Astrocyte (in vitro differentiated cells and primary cell): Measurements from ENCODE around the gene DHRS3. TPM values are rescaled to one million over a fixed set of nuclear protein-coding genes. Genes with fewer than 3 reads are reported as not detected.

Experiments
- DNase-seq: peaks from one replicate; pipeline ENCODE4 v3.0.0-alpha.2; 2010; ENCODE audit warnings: low read depth
- FAIRE-seq: peaks from 2 replicates; lab custom pipeline; 2011; peaks lifted over from hg19 to GRCh38; lab: Jason Lieb, UNC
- H2AFZ ChIP-seq: 2 replicates; pipeline ENCODE4 v1.6.0; 2012; ENCODE audit warnings: low read depth, low read length, inconsistent platforms
- H3K27ac ChIP-seq: 2 replicates; pipeline ENCODE4 v1.5.1; 2011; ENCODE audit warnings: low read depth, low read length, inconsistent platforms
- H3K27me3 ChIP-seq: 2 replicates; pipeline ENCODE4 v1.6.0; 2011; ENCODE audit warnings: low read length, inconsistent platforms; ENCODE audit not compliant: insufficient read depth
- H3K36me3 ChIP-seq: 2 replicates; pipeline ENCODE4 v1.5.1; 2011; ENCODE audit warnings: low read length, inconsistent platforms; ENCODE audit not compliant: insufficient read depth
- H3K4me1 ChIP-seq: 2 replicates; pipeline ENCODE4 v1.5.1; 2011; ENCODE audit warnings: low read length, inconsistent platforms; ENCODE audit not compliant: insufficient read depth
- H3K4me2 ChIP-seq: 2 replicates; pipeline ENCODE4 v1.6.0; 2012; ENCODE audit warnings: low read length, inconsistent platforms
- H3K4me3 ChIP-seq: 2 replicates; pipeline ENCODE4 v1.5.1; 2011; ENCODE audit warnings: low read depth, mild to moderate bottlenecking, low read length, inconsistent platforms; ENCODE audit not compliant: insufficient read depth
- H3K79me2 ChIP-seq: 2 replicates; pipeline ENCODE4 v1.6.0; 2012; ENCODE audit warnings: mild to moderate bottlenecking, low read length, inconsistent platforms; ENCODE audit not compliant: insufficient read depth
- H3K9ac ChIP-seq: 2 replicates; pipeline ENCODE4 v1.6.0; 2012; ENCODE audit warnings: mild to moderate bottlenecking, low read length, inconsistent platforms
- H3K9me3 ChIP-seq: 2 replicates; pipeline ENCODE4 v1.5.1; 2012; ENCODE audit warnings: low read depth, mild to moderate bottlenecking, low read length, inconsistent platforms; ENCODE audit not compliant: insufficient read depth
- H4K20me1 ChIP-seq: 2 replicates; pipeline ENCODE4 v1.6.0; 2012; ENCODE audit warnings: low read length, inconsistent platforms; ENCODE audit not compliant: insufficient read depth
- H3K27ac Mint-ChIP-seq: one replicate; pipeline ENCODE4 v1.8.0; 2021; ENCODE audit warnings: mild to moderate bottlenecking, mixed read lengths; ENCODE audit not compliant: unreplicated experiment
- H3K27me3 Mint-ChIP-seq: one replicate; pipeline ENCODE4 v1.8.0; 2021; ENCODE audit warnings: low read depth, mixed read lengths; ENCODE audit not compliant: unreplicated experiment
- H3K36me3 Mint-ChIP-seq: one replicate; pipeline ENCODE4 v1.8.0; 2021; ENCODE audit warnings: low read depth, mixed read lengths; ENCODE audit not compliant: unreplicated experiment
- H3K4me1 Mint-ChIP-seq: one replicate; pipeline ENCODE4 v1.8.0; 2021; ENCODE audit warnings: low read depth, mixed read lengths; ENCODE audit not compliant: unreplicated experiment
- H3K4me3 Mint-ChIP-seq: one replicate; pipeline ENCODE4 v1.8.0; 2021; ENCODE audit warnings: mild to moderate bottlenecking, moderate library complexity, mixed read lengths; ENCODE audit not compliant: unreplicated experiment
- H3K9me3 Mint-ChIP-seq: one replicate; pipeline ENCODE4 v1.8.0; 2021; ENCODE audit warnings: mild to moderate bottlenecking, mixed read lengths; ENCODE audit not compliant: unreplicated experiment
- EZH2 ChIP-seq: IDR thresholded peaks from 2 replicates; pipeline ENCODE4 v1.6.1; 2012; ENCODE audit warnings: mild to moderate bottlenecking, low read length, inconsistent platforms; ENCODE audit not compliant: insufficient read depth
- total RNA-seq: library from RNA; stranded (reverse); gene quantifications from 2 replicates; pipeline ENCODE4 v1.2.1, GENCODE V29; 2021
- TF ChIP-seq, protein P1 (sequence below): IDR thresholded peaks from 2 replicates; pipeline ENCODE4 v1.5.1; 2011; ENCODE audit warnings: low read depth, mild to moderate bottlenecking, inconsistent platforms, low read length, moderate library complexity; ENCODE audit not compliant: insufficient read depth

Gene DHRS3
- total RNA-seq, 1 donor from 2014 or later: 3.4 TPM

DNA sequence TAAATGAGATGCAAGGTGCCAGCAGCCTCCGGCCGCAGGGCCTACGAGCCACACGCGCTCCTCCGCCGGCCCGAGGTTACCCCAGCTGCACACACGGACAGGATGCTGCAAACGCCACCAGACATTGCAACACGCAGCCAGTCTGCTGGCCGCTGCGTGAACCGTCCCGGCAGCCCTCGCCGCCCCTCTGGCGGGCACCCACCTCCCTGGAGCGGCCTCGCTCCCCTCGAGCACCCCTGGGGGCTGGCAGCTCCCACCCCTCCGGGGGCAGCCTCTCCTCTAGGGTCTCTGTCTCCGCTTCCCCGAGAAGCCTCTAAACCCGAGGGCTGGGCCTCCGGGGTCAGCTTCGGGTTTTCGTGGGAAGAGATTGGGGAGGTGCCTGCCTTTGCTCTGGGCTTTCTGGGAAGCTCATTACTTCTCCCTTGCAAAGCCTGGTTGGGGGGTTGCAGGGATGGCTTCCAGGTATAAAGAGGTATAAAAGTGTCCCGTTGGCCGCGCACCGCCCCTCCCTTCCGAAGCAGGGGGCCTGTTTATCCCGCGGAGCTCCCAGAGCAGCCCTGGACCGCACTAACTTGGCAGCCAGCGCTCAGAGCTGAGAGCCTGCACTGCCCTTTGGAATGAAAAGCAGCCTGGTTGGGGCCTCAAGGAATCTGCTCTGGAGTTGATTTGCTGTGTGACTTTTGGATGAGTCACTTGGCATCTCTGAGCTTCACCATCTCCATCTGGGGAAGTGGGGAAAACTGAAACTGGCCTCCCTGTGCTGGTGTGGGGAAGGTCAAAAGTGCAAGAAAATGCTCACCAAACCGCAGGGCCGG is 21.8 kb downstream of the DHRS3 start:
- H3K27ac Mint-ChIP-seq: peak overlapping the region; percentile 69
- TF ChIP-seq, protein P1, sequence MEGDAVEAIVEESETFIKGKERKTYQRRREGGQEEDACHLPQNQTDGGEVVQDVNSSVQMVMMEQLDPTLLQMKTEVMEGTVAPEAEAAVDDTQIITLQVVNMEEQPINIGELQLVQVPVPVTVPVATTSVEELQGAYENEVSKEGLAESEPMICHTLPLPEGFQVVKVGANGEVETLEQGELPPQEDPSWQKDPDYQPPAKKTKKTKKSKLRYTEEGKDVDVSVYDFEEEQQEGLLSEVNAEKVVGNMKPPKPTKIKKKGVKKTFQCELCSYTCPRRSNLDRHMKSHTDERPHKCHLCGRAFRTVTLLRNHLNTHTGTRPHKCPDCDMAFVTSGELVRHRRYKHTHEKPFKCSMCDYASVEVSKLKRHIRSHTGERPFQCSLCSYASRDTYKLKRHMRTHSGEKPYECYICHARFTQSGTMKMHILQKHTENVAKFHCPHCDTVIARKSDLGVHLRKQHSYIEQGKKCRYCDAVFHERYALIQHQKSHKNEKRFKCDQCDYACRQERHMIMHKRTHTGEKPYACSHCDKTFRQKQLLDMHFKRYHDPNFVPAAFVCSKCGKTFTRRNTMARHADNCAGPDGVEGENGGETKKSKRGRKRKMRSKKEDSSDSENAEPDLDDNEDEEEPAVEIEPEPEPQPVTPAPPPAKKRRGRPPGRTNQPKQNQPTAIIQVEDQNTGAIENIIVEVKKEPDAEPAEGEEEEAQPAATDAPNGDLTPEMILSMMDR: no peak
- no peak for TF ChIP-seq EZH2
- Histone ChIP-seq H3K36me3 (peaks cover 2% of the 10 kb centered on the region), H3K9me3 (no peaks in the 10 kb centered on the region), H2AFZ (no peak overlapping the region), H3K9ac (peak overlapping the region; percentile 82), H3K4me3 (peak overlapping the region; percentile 38), H3K27me3 (no peaks in the 10 kb centered on the region), H3K79me2 (peaks cover 55% of the 10 kb centered on the region), H3K27ac (peak overlapping the region; percentile 94), H3K4me2 (peak overlapping the region; percentile 83), H4K20me1 (peaks cover 3% of the 10 kb centered on the region), H3K4me1 (peaks cover 41% of the 10 kb centered on the region)
- H3K4me1 Mint-ChIP-seq: no peaks in the 10 kb centered on the region
- H3K9me3 Mint-ChIP-seq: peaks cover 7% of the 10 kb centered on the region
- no peak overlapping the region for H3K4me3 Mint-ChIP-seq
- H3K27me3 Mint-ChIP-seq: peaks cover 70% of the 10 kb centered on the region
- H3K36me3 Mint-ChIP-seq: no peaks in the 10 kb centered on the region
- peak; percentile 99 for DNase-seq
- no peak for FAIRE-seq

DNA sequence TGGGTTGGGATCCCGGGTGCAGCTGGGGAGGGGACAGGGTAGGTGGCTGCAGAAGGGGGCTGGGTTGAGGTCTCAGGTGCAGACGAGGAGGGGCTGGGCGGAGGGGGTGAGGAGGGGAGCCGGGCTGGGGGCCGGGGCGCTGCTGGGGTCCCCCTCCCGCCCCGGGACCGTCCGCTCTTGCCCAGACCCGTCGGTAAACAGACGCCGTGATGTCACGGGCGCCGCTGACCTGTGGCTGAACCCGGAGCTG is 22.3 kb downstream of the DHRS3 start:
- H3K27me3 Mint-ChIP-seq: peaks cover 67% of the 10 kb centered on the region
- TF ChIP-seq EZH2: no peak
- TF ChIP-seq, protein P1: no peak
- Histone ChIP-seq H3K9ac (peak overlapping the region; percentile 82), H2AFZ (no peak overlapping the region), H3K27me3 (no peaks in the 10 kb centered on the region), H3K4me3 (peak overlapping the region; percentile 38), H3K9me3 (no peaks in the 10 kb centered on the region), H3K4me1 (peaks cover 37% of the 10 kb centered on the region), H4K20me1 (no peaks in the 10 kb centered on the region), H3K36me3 (peaks cover 2% of the 10 kb centered on the region), H3K79me2 (peaks cover 56% of the 10 kb centered on the region), H3K4me2 (peak overlapping the region; percentile 83), H3K27ac (peak overlapping the region; percentile 65)
- peaks cover 7% of the 10 kb centered on the region for H3K9me3 Mint-ChIP-seq
- FAIRE-seq (no peak), DNase-seq (no peak)
- H3K27ac Mint-ChIP-seq: no peak overlapping the region
- H3K4me1 Mint-ChIP-seq: no peaks in the 10 kb centered on the region
- H3K4me3 Mint-ChIP-seq: no peak overlapping the region
- H3K36me3 Mint-ChIP-seq: peaks cover 2% of the 10 kb centered on the region
